ENCODE data around the gene ERBB4.

- no peak for TF ChIP-seq ZFP3 (CRISPR knock-in tag; IDR thresholded peaks at IDR 0.05)
- no peak for TF ChIP-seq ISL1 (CRISPR knock-in tag; IDR thresholded peaks at IDR 0.05)
- no peak for TF ChIP-seq ZC3H10 (CRISPR knock-in tag; IDR thresholded peaks at IDR 0.05)
- TF ChIP-seq CSDC2 (CRISPR knock-in tag; IDR thresholded peaks at IDR 0.05): no peak
- no peak for TF ChIP-seq PATZ1 (CRISPR knock-in tag; IDR thresholded peaks at IDR 0.05; ENCODE audit: borderline replicate concordance)
- TF ChIP-seq GLIS3 (CRISPR knock-in tag; IDR thresholded peaks at IDR 0.05): no peak
- no peak for TF ChIP-seq RARB (CRISPR knock-in tag; IDR thresholded peaks at IDR 0.05)
- no peak for TF ChIP-seq CSRNP3 (CRISPR knock-in tag; IDR thresholded peaks at IDR 0.05)
- no peak for TF ChIP-seq CREB5 (CRISPR knock-in tag; IDR thresholded peaks at IDR 0.05; ENCODE audit: low read depth)
- TF ChIP-seq ZFP30 (CRISPR knock-in tag; IDR thresholded peaks at IDR 0.05): no peak
- no peak for TF ChIP-seq ESRRG (CRISPR knock-in tag; IDR thresholded peaks at IDR 0.05)
- no peak for TF ChIP-seq OSR1 (CRISPR knock-in tag; IDR thresholded peaks at IDR 0.05)
- no peak for TF ChIP-seq ZNF70 (CRISPR knock-in tag; IDR thresholded peaks at IDR 0.05)
- TF ChIP-seq SNAI2 (CRISPR knock-in tag; IDR thresholded peaks at IDR 0.05): no peak
Observed at GRCh38 chr2:212408524-212408923, 130.1 kb downstream of the ERBB4 start.

Measured in SK-N-SH treated with all-trans-retinoic acid at 6 μM for 48 hours (cell line).